HG03439 (cell line): ENCODE results near the gene BNC1.
"Not testable (repeated sequence)": the region's sequence is repeated elsewhere in the genome, so short reads cannot be mapped to it uniquely, and the experiment has no call there.

ENCODE experiments used
- ATAC-seq: cut with Tn5 transposase; IDR thresholded peaks from one replicate; pipeline ENCODE4 v1.9.1; 2021; ENCODE audit warnings: mild to moderate bottlenecking, moderate library complexity; ENCODE audit not compliant: unreplicated experiment

The BNC1 gene

GRCh38 chr15:83299462-83299861 lies 15.0 kb upstream of the BNC1 start:
- no peak for ATAC-seq

DNA sequence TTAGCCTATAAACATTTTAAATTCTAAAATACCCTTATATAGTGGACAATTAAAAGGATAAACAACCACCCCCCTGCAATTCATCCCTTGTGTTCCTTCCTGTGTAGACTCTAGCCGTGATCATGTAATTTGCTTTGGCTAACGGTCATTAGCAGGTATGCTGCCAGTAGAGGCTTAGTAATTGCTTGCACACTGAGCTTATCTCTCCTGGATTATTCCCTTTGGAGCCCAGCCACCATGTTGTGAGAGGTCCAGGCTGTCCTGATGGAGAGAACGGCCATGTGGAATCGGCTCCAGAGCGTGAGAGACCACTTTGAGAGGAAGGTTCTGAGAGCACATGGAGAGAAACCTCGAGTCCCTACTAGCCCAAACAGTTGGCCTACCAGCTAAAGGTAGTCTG lies 11.0 kb upstream of the BNC1 start:
- no peak for ATAC-seq

- ATAC-seq: no peak
These were observed 8.7 kb upstream of the BNC1 start for GRCh38 chr15:83293201-83293600.

DNA sequence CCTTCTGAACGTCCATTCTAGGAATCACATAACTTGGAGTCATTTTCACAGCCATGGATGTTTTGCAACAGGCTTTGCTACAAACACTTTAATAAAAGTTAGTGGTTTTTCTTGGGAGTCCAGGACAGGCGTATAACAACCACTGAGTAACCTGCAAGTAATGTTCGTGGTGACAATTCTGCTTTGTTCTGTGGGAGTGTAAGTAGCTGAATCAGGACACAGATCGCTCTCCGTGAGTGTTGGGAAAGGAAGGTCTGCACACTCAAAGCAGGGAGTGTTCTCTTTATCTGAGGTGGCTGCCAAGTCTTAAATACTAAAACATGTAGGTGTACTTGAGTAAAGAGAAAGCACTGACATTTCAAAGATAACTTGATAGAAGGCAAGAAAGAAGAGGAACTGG lies 7.9 kb upstream of the BNC1 start:
- no peak for ATAC-seq

DNA sequence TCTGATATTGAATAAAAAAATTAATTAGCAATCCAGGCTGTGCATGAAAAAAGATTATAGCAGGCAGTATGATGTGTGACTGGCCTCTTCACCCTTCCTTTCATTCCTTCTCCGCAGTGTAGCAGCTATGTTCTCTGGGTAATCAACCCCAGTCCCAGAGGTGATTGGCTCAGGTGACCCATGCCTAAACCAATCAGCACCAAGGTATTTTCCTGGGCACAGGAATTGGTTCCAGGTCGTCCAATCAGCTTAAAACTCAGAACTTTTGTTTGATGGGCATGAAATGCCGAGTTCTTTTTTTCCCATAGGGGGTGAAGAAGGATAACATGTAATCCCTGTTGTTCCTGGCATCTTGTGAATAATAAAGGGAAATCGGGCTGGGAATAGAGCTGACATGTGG lies 5.8 kb upstream of the BNC1 start:
- no peak for ATAC-seq

DNA sequence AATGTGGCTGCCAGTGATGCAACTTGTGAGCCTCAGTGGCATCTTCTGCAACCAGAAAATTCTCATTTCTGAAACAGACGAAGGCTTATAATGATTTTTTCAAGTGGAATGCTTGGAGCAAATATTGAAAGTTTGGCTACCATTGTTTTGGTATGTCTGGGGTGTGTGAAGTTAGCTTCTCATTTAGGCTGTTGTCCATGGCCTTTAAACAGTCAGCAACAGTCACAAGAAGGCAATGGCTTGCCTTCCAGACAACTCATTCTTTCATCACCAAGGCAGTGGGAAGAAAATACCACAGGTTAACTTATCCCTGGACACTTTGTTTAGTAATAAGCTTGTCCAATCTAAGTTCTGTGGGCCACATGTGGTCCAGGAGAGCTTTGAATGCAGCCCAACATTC lies 4.7 kb upstream of the BNC1 start:
- ATAC-seq: no peak

DNA sequence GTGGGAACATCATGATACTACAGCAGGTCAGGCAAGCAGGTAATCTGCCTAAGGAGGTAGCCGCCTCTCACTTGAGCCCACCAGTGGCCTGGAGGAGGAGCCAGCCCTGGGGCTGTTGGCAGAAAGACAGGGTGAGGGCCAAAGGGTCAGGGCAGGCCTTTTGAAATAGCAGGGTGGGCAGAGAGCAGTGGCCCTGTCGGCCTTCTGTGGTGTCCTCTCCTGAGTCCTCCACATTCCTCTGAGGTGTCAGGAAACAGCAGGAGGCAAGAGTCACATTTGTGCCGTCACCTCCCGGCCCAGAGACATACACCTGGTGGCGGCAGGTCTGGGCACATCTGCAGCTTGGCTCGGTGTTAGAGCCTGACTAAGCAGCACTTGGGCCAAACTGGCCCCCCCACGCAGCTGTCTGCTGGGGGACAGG lies 3.9 kb upstream of the BNC1 start:
- no peak for ATAC-seq

DNA sequence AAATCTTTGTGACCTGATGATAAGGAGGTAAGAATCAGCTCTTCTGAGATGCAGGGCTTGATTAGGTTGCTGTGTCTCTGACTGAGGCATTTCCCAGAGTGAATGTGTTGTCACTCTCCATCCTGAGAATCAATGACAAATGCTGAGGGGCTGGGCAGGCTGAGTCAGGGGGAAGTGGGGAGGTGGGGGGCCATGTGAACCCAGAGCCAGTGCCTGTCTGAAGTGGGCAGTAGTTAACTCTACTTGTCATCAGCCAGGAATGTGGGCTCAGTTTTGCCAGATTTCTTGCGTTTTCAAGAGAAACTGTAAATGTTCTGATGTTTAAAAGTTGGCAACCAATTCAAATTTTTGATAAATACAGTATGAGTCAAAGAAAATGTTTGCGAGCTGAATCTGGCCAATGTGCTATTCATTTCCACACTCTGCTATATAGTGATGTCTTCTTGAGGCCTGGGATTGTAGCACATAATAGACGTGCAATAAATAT lies 3.1 kb upstream of the BNC1 start:
- no peak for ATAC-seq

DNA sequence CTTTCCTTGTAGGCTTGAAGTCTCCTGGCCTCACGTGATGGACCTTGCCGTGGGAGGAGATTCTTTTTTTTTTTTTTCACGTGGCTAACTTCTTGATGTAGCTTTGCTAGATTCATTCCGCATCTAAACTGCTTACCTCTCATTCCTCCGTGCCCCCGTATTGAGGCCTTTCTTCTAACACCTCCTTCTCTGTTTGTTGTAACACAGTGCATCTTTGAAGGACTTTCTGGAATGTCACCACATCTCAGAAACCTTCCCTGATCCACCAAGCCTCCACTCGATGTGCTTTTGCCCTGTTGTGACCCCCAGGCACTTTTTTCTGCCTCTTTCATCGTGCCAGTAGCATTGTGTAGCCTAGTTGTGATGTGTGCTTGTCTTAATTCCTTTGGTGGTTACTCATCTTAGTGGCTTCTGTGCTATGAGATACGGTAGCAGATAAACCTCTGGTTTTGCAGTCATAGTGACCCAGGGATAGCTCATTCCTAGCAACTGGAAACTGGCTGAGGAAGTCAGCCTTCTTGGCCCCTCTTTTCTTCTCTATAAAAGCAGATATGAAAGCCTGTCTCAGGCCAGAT lies 1.6 kb upstream of the BNC1 start:
- no peak for ATAC-seq

DNA sequence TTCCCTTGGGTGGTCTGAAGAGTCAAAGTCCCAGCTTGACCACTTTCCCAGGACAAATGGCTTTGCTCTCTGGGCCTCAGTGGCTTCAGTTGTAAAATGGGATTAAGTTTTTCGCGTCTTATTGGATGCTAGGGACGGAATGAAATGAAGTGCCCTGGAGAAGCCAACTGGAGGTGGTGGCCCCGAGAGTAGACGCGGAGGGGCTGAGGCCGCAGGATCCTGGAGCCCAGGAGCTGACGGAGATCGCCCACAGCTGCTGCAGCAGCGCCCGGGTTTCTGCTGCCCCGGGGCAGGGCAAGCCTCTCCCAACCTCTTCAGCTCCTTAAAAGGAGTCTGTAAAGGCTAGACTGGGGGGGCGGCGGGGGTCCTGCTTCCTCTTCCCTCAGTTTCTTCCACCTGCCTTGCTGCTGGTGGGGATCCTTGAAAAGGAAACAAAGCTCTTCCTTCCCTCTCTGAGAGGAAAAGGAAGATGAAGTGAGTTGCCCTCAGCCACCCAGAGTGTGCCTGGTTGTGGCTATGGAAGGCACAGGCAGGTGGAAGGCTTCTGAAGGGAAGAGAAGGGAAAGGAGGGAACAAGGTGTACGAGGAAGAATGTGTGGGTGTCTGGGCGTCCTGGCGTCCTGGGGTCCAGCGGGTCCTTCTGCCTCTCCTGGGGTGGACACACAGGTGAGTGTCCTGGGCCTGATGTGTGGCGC lies 967 bp upstream of the BNC1 start:
- ATAC-seq: no peak

DNA sequence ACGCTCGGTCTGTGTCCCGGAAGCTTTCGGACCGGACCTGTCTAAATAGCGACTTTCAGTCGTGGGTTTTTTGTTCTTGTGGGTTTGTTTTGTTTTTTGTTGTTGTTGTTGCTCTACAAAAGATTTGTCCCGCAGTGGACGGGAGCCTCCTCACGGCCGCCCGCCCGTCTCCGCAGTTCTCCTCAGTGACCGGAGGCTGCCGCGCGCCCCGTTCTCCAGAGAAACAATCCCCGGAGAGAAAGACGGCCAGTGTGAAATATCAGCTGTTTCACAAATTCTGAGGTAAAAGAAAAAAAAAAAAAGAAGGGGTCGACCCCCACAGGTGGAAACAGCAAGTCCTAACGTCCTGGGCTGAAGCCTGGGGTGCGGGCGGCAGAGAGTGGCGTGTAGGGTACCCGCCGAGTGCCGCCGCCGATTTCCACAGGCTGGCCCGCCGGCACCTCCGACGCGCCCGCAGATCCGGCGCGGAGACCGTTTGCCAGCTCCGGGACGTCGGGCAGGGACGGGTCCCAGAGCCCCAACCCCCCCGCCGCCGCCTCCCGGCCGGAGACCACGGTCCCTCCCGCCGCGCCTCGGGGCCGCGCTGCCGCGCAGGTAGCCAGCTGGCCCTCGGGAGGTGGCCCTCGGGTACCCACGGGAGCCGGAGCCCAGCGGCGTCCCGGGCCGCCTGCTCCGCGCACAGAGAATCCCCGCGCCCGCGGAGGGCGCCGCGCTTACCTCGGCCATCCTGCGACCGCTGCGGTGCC lies 478 bp downstream of the BNC1 start:
- ATAC-seq: no peak

DNA sequence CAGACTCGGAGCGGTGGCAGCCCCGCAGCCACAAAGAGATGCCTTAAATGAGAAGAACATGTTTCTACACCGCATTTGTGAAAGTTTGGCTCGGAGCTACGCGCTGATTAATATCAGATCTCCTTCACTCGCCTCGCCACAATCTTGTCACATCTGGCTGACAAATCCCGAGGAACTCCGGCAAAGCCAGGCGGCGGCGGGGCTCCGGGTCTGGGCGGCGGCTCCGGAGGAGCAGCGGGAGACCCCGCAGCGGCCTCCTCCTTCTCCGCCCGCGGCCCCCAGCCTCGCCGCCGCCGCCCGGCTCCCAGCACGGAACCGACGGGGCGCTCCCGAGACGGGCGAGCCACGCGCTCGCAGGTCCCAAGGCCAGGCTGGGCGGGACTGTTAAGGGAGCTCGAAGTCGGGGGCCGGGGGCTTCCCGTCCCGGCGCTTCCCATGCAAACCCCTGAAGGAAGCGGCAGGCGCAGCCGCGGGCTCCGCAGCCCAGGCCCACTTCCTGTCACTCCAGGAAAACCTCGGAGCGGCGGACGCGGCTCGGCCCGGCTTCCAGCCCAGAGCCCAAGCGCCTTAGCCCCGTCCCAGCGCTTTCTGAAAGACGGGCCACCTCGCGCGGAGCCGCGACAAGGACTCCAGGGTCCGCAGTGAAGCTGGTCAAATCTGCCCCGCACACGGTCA lies 1.2 kb downstream of the BNC1 start:
- no peak for ATAC-seq

GRCh38 chr15:83282776-83283137 lies 1.7 kb downstream of the BNC1 start:
- ATAC-seq: no peak

DNA sequence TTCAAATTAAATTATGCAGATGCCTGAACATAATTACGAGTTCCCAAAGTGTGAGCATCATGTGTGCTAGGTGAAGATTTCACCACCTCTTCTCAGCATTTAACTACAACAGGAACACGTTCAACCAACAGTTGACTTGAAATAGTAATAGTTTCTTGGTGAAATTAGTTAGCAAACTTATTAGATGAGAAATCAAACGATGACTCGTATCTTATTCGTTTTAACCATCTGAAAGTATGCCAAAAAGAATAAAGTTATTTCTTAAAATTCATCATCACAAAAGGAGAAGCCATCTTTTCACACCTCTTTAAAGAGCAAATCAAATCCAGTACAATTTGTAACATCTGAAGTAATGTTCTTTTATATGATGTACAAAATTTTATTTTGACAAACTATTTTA lies 2.3 kb downstream of the BNC1 start:
- no peak for ATAC-seq

DNA sequence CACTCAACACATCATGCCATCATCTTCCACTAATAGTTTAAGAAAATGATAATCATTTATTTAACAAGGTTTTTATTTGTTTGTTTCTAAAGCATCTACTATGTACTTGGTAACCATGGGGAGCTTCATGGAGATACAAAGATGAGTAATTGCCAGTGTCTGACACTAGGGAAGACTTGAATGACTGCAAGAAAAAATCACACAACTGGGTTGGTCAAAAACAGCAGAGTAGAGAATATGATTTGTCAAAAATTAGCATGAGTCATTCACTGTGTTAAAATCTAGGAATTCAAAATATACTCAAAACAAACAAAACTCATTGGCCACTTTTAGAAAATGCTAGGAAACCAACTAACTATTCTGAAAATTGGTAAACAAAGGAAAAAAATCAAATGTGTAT lies 6.3 kb downstream of the BNC1 start:
- ATAC-seq: no peak

DNA sequence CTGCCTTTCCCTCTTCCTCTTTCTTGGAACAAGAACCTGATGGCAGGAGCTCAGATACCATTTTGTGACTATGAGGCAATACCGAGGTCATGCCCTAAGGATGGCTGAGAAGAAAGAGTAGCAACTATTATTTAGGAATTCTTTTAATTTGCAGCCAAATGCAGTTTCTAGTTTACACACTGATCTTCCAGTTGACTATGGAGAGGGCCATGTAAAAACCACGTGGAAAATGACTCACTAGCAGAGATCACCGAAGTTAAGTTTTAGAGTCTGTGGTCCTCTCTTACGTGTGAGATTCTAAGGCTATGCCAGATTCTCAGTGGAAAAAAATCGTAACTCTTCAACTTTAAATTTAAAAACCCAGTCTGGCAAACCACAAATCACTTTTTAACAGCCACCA lies 7.8 kb downstream of the BNC1 start:
- no peak for ATAC-seq

DNA sequence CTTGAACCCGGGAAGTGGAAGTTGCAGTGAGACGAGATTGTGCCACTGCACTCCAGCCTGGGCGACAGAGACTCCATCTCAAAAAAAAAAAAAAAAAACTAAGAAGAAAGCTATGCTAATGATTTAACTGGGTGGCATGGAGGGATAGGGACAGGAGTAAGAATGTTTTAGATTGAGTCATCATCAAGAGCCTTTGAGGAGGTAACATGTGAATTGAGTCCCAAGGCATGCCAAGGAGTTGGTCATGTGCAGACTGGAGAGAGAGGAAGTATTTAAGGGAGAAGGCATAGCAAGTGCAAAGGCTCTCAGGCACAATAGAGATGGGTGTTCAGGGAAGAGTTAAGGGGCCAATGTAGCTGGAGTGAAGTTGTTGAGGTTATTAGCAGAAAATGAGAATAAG lies 9.1 kb downstream of the BNC1 start:
- ATAC-seq: no peak

- no peak for ATAC-seq
These were observed 14.3 kb downstream of the BNC1 start for GRCh38 chr15:83270176-83270575.

DNA sequence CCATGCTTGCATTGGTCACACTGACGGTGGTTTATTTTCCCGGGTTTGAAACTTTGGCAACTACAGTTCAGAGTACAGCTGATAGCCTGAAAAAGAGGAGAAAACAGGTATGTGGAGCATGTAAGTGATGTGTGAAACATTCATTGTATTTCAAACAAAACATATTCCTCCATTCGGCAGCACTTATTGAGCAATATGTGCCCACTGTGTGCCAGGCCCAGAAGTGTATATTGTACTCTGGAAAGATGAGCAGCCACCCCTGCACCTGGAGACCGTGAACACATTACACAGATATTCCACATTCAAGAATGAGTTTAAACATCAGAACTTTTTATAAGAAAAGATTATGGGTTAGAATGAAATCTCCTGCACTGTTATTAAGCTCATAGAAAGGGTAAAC lies 16.3 kb downstream of the BNC1 start:
- ATAC-seq: no peak

DNA sequence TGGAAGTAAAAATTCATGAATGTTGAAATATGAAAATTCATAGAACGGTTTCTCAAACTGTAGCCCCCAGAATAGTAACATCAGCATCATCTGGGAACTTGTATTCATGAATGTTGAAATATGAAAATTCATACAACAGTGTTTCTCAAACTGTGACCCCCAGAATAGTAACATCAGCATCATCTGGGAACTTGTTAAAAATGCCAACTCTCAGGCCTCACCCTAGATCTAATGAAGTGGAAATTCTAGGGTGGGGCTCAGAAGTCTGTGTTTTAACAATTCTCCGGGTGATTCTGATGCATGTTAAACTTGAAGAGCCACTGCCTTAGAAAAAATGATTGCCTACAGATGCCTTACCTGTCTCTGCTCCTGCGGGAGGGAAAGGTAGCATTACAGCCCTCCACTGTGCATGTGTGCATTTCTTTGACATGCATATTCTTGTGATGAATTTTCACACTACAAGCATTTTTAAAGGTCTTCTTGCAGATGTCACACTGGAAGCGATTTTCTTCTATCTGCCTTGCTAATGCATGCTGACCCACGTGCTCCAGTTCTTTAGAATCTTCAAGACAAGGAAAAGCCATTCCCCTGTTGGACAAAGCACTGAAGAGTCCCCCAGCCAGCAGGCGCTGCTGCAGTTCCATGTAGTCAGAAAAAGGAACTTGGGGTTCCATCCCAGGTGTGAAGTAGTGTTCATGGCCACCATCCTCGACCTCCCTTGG lies 21.7 kb downstream of the BNC1 start:
- ATAC-seq: no peak

GRCh38 chr15:83262181-83262580 lies 22.3 kb downstream of the BNC1 start:
- ATAC-seq: not testable (repeated sequence)
